GM10847 (cell line): Measurements from ENCODE around the gene WDR90.

Experiments used
- POLR2A ChIP-seq: IDR thresholded peaks from 2 replicates; pipeline ENCODE4 v1.6.1; 2011; ENCODE audit not compliant: insufficient read length; ENCODE audit errors: extremely low read depth

WDR90 gene

DNA sequence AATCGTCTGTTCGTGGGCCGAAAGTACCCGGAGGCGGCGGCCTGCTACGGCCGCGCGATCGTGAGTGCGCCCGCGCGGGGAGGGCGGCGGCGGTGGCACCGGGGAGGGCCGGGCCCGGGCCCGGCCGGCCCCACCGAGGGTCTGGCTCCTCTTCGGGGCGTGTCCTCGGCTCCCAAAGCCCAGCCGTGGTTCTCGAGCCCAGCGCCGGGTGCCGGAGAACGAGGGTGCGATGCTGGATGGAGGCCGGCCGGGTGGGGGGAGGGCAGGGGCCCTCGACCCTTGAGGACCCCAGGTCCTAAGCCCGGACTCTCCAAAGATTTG, 31.4 kb downstream of the WDR90 start:
- TF ChIP-seq POLR2A, result no peak

DNA sequence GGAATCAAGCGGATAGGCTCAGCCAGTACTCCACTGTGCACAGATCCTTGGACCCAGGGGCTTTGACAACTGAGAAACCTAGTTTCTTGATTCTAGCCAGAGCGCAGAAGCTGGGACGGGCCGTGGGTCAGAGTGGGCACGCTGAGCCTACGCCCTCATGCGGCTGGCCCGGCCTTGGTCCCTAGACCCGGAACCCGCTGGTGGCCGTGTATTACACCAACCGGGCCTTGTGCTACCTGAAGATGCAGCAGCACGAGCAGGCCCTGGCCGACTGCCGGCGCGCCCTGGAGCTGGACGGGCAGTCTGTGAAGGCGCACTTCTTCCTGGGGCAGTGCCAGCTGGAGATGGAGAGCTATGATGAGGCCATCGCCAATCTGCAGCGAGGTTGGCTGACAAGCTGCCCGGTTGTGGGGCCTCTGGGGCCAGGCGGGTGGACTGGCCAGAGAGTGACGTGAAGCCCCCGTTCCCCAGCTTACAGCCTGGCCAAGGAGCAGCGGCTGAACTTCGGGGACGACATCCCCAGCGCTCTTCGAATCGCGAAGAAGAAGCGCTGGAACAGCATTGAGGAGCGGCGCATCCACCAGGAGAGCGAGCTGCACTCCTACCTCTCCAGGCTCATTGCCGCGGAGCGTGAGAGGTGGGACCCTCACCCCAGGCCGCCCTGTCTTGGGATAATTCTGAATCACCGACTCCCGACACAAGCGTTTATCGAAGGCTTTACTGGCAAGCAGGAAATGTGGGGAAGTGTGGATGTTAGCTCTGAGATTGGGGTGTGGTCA, 32.0 kb downstream of the WDR90 start:
- no peak for TF ChIP-seq POLR2A

DNA sequence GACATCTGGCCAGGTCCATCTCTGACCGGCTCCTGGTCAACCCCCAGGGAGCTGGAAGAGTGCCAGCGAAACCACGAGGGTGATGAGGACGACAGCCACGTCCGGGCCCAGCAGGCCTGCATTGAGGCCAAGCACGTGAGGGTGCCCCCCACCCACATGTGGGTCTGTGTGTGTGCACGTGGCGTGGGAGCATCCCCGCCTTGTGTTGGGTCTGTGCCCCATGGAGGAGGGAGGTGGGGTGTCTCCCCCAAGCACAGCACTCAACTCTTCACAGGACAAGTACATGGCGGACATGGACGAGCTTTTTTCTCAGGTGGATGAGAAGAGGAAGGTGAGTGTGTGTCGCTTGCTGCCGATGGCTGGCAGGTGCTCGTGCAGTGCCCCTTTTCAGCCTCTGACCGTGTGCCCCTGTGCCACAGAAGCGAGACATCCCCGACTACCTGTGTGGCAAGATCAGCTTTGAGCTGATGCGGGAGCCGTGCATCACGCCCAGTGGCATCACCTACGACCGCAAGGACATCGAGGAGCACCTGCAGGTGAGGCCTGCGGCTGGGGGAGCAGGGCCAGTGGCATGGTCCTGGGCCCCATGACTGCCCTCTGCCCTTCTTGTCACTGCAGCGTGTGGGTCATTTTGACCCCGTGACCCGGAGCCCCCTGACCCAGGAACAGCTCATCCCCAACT, 32.7 kb downstream of the WDR90 start:
- TF ChIP-seq POLR2A, result no peak

DNA sequence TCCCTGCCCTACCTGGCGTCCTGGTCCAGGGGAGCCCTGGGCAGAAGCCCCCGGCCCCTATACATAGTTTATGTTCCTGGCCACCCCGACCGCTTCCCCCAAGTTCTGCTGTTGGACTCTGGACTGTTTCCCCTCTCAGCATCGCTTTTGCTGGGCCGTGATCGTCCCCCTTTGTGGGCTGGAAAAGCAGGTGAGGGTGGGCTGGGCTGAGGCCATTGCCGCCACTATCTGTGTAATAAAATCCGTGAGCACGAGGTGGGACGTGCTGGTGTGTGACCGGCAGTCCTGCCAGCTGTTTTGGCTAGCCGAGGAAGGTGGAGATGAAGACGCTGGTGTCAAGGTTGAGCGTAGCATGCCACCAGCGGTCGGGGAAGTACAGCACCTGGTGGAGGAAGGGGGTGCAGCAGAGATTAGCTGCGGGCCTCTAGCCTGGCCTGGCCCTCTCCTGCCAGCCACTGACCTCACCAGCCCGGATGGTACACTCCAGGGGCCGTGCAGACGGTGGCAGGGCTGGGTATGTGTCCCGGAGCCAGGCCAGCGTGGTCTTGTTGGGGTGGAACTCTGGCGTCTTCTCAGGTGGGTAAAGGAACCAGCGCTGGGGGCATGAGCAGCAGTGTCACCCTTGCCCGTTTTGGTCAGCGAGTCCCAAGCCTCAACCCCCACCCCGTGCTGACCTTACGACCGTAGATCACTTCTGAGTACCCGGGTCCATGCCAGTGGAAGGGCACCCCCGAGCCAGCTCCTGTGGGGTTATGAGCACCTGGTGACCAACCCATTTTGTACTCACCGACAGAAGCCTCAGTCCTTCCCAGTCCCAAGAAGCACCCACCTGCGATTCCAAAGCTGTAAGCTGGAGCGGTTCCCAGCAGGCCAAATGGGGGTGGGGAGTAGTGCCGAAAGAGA, 33.6 kb downstream of the WDR90 start:
- no peak for TF ChIP-seq POLR2A

DNA sequence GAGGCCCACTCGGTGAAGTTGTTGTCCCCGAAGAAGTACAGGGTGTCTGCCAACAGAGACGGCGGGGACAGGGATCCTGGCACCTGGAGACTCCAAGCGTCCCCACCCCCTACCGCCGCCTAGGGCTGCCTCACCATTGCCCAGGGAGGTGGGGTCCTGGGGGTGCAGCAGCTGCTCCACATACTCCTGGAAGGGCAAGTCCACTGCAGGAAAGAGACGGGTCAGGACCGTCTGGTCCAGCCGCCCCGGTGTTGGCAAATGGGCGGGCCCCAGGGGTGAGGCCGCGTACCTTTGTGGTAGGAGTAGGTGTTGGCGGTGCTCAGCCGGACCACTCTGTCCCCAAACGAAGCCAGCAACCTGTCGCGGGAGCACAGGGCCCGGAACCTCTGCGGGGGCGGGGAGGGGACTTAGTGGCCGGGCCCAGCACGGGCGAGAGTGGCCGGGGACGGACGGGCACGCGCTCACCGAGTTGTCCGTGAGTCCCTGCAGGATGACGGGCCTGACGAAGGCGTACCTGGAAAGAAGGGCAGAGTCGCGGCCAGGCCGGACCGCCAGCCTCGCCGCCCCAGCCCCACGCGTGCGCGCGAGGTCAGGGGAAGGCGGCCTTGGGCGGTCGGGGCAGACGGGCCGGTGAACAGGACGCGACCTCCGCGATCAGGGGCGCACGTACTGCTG, 34.4 kb downstream of the WDR90 start:
- TF ChIP-seq POLR2A, result no peak

DNA sequence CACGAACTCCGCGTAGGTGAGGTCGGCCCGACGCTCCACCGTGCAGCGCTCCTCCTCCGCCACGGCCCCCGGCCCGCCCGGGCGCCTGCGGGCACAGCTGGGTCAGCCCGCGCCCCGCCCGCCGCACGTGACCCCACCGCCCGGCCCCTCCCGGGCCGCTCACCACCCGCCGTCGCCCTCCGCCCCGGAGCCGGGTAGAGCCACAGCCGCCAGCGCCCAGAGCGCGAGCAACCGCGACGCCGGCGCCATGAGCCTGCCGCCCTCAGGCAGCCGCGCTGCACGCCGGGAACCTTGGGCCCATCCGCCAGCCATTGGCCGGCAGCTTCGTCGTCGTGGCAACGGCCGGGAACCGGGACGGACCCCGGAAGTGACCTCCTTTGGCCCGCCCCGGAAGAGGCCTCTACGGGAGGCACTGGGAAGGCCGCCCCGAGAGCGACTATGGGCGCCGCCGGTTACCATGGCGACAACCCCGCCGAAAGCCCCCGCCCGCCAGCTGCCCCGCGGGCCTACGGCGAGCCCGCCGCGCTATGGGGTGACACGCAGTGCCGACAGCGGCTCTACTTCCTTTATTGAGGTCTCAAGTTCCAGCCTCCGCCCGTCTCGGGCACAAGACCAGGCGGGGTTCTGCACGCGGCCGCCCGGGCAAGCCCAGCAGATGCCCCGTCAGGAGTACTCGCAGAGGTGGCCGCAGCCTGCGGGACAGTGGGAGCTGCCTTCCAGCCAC, 35.1 kb downstream of the WDR90 start, which contains the start of gene JMJD8:
Gene JMJD8, minus strand, starts transcription at position 264 of the 724 bp plus-strand sequence. Its CDS starts 15 bp downstream, at position 249.
- TF ChIP-seq POLR2A, result peak; percentile 90

DNA sequence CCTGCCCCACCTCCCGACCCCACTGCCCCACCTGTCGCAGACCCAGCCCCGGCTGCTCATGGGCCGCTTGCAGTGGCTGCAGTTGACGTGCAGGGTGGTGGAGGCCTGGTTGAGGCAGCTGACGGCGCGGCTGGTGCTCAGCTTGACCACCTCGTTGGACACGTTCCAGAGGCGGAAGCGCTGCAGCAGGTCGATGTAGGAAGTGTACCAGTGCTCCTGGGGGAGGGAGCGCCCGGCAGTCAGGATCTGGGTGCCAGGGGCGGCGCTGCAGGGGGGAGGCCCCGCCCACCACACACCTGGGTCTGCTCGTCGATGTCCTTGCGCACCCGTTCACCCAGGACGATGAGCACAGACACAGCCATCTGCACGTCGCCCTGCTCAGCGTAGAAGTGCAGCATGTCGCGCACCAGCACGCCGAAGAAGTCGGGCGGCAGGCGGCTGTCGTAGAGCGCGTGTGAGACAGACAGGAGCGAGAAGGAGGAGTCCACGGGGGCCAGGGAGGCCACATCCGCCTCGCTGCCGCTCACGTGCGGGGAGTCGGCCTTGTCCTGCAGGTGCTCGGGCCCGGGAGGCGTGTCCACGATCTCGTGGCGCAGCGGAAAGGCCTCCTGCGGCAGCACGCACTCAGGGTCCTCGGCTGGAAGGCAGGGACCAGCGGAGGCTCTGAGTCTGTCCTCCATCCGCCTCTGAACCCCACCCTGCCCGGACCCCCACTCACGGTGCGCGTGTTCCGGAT, 36.0 kb downstream of the WDR90 start:
- no peak for TF ChIP-seq POLR2A

DNA sequence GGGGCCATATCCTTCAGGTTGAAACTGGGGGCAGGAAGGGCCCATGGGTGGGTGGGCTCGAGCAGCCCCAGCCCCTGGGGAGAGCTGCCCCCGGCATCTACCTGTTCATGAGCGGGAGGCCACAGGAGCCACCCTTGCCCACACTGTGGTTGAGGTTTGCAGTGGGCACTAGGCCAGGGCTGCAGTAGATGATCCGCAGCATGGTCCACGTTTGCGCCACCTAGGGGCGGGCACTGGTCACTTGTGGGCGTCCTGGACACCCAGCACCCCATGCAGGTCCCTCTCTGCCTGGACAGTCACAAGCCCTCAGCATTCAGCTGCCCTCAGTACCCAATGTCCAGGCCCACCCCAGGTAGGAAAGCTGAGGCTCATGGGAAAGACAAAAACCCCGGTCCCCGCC, 36.8 kb downstream of the WDR90 start:
- TF ChIP-seq POLR2A, result no peak

DNA sequence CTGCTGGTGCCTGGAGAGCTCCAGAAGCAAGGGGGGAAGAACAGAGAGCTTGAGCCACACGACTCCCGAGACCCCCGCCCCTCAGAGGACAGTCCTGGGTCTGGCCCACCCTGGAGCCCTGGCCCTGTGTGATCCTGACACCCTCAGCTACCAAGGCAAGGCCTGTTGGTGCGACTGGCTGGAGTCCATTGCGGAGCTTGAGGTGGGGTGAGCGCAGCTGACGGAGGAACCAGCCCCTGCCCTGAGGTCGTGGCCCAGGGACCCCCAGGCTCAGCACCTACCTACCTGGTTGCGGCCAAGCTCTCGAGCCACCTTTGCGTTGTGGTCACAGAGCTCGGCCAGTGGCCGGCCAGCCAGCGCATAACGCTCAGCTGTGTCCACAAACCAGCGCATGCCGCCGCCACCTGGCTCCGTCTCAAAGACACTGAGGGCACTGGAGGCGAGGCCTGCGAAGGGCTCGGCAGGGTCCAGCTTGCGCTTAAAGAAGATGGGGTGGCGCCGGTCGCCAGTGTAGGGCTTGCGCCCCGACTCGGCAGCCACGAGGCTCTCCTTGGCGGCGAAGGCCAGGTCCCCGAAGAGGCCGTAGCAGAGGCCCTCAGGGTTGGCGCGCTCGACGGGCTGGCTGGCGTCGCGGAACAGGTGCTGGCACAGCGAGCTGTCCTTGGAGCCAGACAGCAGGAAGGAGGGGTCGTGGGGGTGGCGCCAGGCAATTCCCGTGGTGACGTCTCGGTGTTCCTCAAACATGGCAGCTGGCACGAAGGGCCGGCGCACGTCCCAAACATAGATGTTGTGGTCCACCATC, 37.5 kb downstream of the WDR90 start:
- no peak for TF ChIP-seq POLR2A

DNA sequence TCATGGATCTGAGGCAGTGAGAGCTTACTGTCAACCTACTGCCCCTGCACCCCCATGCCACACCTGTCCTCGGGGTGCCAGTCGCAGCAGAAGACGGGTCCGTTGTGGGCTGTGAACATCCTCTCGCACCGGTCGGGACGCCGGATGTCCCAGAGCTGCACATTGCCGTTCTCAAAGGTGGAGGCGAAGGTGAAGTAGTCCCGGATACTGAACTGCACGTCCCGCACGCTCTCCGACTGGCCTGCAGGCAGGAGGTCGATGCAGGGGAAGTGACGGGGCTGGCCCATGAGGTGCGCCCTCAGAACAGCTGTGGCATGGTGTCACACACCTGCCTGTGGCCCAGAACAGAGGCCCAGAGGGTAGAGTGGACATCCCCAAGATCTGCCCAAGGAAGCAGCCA, 38.3 kb downstream of the WDR90 start:
- TF ChIP-seq POLR2A, result no peak

DNA sequence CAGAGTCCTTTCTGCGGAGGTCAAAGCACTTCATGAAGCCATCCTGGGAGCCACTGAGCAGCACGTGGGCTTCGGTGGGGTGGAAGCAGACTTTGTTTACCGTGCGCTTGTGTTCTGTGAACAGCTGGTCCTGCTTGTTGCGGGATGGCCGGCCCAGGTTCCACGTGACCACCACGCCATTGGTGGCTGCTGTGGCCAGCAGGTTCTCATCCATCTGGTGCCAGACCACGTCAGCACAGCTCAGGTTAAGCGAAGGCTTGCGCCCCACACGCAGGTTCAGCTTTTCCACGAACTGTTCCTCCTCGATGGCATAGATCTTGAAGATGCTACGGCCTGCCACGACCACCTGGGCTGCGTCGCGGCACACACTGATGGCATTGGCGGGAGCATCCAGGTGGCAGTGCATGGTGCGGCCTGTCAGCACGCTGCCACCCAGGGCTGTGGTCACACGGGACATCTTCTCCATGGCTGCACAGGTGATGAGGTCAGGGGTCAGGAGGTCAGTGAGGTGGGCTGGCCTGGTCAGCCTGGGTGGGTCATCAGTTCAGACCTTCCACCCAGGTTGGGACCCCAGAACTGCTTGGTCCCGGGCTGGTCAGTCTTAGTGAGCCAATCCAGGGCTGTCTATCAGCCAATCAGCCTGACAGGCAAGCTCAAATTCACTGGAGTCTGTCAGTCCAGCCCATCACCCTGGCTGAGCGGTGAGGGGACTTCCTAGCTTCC, 40.2 kb downstream of the WDR90 start:
- no peak for TF ChIP-seq POLR2A

DNA sequence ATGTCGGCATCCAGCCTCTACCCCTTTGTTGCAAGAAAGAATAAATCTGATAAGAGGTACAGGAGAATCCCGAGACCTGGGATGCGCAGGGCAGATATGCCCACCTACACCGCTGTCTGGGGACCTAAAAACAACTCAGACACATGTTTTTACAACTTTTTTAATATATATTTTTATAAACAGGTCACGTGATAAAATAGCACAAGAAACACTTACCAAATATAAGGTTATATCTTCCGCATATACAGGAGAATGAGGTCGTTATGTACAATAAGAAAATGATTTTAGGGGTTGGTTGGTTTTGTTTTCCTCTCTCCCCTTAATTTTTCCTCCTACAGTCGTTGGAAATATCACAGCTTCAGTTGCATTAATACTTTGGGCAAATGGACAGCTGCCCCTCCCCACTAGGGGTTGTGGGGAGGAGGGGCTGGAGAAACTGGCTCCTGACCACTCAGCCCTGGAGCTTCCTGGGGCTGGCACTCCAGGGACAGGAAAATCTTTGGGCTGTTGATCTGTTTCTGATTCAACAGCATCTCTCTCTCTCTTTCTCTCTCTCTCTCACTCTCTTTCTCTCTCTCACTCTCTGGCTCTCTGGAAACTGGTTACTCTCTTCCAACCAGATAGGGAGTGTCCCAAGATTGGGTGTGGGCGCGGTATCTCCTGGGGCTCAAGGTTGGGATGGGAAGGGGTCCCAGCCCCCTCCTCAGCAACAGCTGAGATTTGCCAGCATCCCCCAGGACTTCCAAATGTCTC, 43.4 kb downstream of the WDR90 start:
- TF ChIP-seq POLR2A, result no peak

DNA sequence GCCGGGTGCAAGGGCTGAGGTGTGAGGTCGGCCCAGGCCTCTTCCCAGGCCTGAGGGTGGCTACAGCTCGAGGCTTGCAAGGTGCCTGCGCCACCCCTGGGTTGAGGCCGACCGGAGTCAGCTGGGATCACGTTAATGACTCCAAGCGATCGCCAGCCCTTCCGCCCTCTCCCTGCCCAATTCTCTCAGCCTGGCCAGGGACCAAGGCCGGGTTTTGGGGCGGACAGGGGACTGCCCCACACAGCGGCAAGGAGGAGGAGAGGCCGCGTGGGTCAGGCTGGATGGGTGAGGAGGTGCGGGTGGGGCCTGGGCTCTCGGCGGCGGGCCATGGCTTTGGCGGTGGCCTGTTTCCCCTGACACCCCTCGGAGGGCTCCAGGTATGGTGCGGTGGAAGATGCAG, 44.2 kb downstream of the WDR90 start:
- TF ChIP-seq POLR2A, result no peak
